NCI-H774 (cell line): ENCODE results near the gene GGA2.
"Not testable (repeated sequence)": the region's sequence is repeated elsewhere in the genome, so short reads cannot be mapped to it uniquely, and the experiment has no call there.

ENCODE experiments used
- DNase-seq: peaks from one replicate; lab custom pipeline; 2025; lab: John Stamatoyannopoulos, UW

GGA2 gene

DNA sequence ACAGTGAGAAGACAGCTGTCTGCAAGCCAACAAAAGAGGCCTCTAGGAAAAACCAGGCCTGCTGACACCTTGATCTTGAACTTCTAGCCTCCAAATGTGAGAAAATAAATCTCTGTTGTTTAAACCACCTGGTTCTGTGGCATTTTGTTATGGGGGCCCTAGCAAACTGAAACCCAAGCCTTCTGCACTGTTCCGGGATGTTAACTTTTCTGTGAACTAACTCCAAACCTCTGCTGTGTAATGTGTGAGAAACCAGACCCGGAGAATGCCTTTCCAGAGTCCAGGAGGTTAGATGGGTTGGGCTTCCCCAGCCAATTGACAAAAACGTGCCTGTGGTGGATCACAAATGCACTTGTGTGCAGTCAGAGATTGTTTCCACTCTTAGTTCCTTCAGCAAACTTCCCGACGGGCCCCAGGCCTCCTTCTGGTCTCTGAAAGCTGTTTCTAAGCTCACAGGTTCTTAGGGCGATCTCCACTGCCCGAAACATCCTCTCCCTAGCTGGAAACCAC is 13.6 kb upstream of the GGA2 start:
- DNase-seq: no peak

DNA sequence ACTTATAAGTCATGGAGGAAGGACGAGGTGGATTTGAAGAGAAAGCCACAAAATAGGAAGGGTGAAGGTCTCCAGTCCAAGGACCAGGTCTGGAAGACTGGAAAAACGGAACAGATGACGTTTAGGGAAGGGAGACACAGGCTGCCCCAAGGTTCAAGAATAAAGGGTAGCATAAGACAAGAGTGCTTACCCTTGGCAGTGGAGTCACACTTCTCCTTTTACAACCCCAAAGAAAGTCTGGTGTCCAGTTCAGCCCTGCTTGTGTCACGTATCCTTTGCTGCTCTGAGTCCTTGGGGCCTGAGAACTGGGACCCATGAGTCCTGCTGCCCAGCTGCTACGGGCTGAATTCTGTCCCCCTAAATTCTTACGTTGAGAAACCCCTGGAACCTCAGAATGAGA is 13.0 kb upstream of the GGA2 start:
- no peak for DNase-seq

DNA sequence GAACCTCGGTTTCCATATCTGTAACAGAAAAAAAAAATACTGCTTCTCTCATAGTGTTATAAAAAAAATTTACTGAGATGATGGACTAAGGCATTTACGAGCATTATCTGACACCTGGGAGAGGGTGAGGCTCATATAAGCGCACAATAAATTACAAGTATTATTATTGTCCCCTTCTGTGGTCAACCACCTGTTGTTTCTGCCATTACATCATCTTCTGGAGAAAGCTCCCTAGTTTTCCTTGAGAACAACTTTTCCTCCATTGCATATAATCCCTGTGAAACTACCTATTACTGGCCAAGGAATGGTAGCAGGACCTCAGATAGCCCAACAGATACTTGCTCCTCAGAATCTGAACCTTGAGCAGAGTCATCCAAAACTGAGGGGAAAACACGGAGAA is 11.7 kb upstream of the GGA2 start:
- DNase-seq: no peak

DNA sequence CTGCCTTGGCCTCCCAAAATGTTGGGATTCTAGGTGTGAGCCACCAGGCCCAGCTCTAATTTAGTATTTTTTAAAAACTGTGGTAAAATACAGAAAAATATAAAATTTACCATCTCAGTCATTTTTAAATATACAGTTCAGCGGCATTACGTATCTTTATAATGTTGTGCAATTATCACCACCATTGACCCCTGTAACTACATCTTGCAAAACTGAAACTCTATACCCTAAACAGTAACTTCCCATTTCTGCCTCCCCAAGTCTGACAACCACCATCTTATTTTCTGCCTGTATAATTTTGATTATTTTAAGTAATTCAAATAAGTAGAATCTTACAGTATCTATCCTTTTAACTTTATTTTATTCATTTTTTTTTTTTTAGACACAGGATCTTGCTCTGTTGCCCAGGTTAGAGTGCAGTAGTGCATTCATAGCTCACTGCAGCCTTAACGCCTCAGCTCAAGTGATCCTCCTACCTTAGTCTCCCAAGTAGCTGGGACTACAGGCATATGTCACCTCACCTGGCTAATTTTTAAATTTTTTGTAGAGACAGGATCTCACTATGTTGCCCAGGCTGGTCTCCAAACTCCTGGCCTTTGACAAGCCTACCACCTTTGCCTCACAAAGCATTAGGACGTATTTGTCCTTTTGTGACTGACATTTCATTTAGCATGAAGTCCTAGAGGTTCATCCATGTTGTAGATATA is 10.9 kb upstream of the GGA2 start:
- no peak for DNase-seq

DNA sequence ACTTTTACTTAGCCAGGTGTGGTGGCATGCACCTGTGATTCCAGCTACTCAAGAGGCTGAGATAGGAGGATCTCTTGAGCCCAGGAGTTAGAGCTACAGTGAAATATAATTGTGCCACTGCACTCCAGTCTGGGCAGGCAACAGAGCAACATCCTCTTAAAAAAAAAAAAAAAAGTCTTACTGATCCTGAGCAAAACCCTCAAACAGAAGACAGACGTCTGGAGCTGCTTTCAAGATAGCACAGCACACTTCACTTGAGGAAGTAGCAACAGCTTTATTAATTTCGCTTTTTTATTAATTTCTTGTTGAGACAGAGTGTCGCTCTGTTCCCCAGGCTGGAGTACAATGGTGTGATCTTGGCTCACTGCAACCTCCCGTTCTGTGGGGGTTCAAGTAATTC is 10.2 kb upstream of the GGA2 start:
- no peak for DNase-seq

DNA sequence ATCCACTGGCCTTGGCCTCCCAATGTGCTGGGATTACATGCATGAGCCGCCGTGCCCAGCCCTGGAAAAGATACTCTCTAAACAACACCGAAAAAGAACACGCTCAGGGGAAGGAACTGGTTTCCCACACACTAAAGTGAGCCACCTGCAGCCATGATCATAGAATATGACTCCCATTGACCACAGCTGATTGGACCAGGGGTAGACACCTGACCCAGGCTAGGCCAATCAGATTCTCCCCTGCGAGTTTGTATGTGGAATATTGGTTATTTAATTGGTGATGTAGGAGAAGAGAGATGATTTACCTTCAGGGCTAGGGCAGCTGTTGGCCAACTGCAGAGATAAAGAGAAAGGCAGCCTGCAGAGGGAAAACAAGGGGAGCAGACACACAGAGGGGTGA is 9.0 kb upstream of the GGA2 start:
- DNase-seq: no peak

DNA sequence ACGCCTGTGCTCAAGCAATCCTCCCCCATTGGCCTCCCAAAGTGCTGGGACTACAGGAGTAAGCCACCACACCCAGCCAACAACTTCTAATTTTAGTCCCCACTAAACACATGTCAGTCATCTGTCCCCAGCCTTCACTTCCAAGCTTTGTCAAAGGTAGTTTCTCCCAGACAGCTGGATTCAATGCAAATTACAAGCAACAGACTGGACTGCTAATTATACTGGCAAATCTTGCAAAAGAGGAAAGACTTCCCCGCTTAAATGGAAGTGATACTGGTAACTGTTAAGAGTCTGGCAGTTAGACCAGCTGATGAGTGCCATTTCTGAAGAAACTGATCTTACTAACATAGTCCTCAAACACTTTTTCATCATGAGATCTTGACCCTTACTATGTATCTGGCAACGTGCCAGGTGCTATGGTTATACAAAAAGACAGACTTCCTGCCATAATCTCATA is 8.2 kb upstream of the GGA2 start:
- DNase-seq: no peak

DNA sequence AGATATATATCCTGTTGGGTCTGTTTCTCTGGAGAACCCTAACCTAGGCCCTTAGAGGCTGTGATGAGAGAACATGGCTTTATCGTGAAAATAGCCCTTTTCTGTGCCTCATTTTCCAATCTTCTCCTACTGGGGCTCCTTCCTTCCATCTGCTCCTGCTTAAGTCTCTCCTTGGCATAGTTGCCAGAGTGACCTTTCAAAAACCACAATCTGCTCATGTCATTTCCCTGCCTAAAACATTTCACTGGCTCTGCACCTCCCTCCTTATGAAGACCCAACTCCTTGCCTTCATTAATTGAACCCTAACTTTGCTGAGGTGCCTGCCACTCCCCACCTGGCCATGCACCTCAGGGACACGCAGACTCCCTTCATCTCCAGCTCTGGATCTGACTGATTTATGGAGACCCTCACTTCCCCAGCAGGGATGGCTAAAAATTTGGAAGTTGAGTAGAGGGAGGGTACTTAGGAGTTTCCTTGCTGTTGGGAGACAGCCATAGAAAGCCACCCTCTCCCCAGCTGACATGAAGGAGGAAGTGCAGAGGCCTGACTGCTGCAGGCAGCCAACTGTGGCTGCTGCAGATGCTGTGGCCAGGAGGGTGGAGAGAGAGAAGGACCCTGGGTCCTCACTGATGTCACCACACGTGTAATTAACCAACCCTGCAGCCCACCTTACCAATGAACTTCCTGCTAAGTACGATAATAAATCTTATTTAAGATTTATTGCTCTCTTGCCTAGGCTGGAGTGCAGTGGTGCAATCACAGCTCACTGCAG is 6.3 kb upstream of the GGA2 start:
- no peak for DNase-seq

DNA sequence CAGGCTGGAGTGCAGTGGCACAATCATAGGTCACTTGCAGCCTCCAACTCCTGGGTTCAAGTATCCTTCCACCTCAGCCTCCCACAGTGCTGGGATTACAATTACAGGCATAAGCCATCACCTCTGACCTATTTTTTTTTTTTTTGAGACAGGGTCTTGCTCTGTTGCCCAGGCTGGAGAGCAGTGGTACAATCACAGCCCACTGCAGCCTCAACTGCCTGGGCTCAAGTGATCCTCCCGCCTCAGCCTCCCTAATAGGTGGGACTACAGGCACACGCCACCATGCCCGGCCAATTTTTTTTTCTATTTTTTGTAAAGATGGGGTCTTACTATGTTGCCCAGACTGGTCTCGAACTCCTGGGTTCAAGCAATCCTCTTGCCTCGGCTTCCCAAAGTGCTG is 5.6 kb upstream of the GGA2 start:
- DNase-seq: no peak

DNA sequence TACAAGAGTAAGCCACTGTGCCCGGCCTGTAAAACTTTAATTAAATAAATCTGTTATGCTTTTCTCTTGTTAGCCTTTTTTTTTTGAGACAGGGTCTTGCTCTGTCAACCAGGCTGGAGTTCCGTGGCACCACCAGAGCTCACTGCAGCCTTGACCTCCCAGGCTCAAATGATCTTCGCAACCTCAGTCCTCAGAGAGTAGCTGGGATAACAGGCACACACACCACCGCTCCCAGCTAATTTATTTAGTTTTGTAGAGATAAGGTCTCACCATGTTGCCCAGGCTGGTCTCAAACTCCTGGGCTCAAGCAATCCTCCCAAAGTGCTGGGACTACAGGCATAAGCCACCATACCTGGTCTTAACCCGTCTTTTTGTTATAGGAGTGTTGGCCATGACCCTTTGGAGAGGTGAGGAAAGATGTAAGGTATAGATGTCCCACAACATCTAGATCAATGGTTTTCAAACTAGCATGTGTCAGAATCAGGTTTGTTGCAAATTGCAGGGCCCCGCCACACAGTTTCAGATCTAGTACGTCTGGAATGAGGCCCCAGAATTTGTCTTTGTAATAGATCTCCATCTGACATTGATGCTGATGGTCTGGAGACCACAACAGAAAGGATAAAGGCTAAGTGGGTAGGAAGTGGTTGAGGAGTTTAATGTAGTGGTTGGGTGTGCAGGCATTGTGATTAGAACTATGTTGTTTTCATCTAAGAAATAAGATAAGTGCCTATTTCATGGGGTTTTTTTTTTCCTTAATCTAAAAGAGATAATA is 4.3 kb upstream of the GGA2 start:
- no peak for DNase-seq

DNA sequence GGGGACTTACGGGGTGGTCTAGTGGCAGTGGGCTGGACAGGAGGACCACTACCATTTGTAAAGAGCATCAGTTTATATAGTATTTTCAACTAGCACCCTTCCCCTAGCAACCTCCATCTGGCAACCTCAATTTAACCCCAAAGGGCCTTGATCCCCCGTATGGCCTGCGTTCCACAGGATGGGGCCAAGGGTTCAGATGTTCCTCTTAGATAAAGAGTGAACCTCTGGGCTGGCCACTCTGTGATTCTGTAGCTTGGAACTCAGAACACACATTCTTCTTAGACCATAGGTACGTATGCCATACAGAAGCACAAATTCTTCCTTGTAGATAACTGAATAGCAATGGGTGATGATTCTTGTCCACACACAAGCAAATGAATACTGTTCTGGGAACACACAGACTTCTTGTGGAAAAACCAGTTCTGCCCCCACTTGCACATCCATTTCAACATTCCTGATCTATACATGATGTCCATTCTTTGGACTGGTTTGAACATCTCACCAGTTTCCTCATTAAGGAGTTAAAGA is 1.9 kb upstream of the GGA2 start:
- no peak for DNase-seq

DNA sequence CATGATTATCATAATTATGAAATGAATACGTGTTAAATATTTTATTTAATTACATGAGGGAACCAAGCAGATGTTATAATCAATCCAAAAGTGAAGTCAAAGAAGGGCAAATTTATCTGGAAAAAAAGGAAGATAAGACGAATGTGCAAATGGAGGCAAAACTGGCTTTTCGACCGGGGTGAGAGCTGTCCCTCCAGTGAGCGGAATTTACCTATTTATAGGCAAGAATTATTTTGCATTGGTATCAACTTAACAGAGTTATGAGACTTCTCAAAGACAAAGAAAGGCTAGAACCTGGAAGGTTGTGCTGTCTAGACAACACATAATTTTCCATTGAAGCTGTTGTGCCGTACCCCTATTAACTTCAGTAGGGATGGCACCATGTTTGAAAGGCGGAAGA is 1.4 kb upstream of the GGA2 start:
- no peak for DNase-seq

DNA sequence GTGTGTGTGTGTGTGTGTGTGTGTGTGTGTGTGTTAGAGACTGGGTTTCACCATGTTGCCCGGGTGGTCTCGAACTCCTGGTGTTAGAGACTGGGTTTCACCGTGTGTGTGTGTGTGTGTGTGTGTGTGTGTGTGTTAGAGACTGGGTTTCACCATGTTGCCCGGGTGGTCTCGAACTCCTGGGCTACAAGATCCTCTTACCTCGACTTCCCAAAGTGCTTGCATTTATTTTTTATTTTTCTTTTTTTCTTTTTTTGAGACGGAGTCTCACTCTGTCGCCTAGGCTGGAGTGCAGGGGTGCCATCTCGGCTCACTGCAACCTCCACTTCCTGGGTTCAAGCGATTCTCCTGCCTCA is 599 bp upstream of the GGA2 start:
- not testable (repeated sequence) for DNase-seq

DNA sequence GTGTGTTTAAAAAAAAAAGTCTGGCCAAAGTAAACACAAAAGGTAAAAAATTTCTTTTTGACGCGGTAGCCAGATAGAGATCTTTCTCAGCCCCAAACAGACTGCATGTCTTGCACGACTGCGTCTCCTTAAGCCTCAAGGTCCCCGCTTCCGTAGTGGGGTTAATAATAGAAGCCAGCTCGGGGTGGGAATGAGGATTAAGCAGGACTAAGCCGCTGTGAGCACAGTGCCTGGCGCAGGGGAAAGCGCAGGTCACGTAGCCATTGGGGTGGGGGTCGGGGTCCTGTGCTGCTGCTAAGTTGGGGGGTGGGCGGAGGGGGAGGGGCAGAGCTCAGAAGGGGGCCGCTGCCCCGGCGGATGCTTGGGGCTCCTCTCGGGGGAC is 521 bp downstream of the GGA2 start:
- no peak for DNase-seq

DNA sequence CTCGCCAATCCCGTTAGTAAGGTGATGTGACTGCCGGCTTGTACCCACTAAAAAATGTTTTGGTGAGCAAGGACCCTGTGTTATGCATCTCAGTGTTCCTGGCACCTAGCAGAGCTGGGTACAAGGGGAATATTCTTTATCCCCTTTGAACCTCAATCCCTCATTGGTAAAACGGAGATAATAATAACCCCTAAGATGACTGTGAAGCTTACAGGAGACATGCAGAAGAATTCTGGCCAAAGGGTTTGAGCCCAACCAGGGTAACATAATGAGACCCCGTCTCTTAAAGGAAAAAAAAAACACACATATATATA is 896 bp downstream of the GGA2 start:
- no peak for DNase-seq

DNA sequence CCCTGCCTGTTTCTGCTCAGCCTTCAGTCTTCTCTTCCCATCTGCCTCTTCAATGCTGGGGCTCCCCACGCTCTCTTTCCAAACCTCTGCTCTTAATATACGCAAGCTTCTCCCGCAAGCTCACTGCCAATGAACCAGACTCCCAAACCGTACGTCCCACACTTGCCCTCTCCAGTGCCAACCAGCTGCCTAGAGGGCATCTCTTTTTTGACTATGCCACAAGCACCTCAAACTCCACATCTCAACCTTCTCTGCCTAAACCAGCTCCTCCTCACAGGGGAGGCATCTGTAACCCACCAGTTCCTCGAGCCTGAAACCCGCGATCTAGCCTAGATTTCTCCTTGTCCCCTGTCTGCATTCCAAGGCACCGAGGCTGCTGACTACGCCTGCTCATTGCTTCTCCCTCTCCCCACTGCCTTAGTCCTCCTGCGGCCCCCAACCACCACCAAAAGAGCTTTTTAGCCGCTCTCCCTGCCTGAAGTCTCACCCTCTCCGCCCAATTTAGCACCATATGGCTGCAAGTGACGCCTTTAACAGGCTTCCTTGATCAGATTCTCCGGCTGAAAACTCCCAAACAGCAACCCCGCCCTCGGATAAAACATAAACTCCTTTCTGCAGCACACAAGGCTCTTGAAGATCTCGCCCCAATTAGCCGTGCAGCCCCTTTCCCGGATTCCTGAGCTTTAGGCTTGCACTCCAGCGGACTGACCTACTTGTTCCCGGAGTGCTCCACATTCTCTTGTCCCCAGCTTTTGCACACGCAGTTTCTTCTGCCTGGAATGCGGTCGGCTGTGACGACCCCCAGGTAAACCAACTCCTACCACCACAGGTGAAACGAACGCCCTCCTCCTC is 1.5 kb downstream of the GGA2 start:
- DNase-seq: no peak

DNA sequence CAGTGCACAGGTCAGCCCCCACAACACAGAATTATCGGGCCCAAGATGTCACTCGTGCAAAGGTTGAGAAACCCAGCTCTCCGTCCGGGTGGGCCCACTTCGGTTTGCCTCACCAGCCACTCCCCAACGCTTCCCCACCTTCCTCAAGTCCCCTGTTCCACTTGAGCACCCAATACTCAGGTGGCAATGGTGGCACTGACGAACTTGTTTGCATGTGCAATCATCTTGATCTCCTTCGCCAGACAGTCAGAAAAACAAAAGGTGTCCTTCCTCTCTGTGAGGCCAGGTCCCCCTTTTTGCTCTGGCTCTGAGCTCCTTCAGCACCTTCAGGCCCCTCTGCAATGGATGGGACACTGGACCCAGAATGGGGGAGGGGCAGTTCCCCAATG is 3.7 kb downstream of the GGA2 start:
- DNase-seq: no peak

DNA sequence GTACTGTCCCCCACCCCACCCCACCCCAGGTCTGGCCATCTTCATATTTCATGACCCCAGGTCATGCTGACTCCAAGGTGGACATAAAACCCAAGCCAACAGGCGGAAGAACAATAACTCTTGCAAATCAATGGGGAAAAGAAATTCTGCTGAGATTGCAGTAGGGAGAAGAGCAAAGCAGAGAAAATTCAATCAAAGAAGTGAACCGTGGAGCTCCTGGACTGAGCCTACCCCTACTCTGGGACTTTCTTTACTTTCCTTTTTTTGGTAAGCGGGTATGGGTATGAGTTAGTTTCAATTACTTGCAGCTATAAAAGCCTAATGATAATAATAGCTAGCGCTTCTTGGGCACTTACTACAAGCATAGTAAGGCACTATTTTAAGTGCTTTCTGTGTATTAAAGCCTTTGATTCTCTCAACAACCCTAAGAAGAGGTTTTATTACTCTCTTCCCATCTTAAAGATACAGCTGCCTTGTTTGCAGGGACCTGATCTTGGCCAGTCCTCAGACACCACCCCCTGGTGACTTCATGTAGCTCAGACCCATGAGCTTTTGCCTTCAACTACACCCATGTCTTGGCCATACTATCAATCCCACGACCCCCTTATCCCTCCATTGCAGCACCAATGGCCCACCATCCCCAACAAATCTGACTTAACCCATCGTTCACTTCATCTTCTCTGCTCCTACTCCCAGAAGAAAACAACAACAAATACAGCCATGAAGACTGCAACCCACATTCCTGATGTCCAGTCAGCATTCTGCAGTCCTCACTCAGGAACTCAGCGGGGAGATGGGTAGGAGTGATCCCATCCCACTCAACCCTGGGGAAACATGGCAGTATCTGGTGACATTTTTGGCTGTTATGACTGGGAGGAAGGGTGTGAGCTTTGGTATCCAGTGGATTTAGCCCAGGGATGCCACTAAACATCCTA is 4.4 kb downstream of the GGA2 start:
- DNase-seq: no peak

DNA sequence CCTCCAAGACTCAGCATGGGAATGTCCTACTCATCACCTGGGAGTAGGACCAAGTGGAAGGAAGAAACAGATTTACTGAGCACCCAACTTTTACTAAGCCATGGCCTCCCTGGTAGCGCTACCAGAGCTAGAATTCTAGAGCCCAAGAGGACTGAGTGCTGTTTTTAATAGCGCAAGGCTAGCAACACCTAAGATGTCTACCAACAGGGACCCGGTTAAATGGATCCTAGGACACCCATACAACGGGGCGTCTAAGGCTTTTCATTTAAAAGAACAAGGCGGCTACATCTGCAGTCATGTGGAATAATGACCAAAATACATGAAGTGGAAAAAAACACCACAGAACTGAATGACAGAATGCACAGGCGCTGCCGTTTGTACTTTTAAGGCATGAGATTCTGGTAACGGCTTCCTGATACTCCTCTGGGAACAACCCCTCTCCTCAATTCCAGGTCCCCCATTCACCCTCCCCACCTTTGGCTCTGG is 5.1 kb downstream of the GGA2 start:
- no peak for DNase-seq

DNA sequence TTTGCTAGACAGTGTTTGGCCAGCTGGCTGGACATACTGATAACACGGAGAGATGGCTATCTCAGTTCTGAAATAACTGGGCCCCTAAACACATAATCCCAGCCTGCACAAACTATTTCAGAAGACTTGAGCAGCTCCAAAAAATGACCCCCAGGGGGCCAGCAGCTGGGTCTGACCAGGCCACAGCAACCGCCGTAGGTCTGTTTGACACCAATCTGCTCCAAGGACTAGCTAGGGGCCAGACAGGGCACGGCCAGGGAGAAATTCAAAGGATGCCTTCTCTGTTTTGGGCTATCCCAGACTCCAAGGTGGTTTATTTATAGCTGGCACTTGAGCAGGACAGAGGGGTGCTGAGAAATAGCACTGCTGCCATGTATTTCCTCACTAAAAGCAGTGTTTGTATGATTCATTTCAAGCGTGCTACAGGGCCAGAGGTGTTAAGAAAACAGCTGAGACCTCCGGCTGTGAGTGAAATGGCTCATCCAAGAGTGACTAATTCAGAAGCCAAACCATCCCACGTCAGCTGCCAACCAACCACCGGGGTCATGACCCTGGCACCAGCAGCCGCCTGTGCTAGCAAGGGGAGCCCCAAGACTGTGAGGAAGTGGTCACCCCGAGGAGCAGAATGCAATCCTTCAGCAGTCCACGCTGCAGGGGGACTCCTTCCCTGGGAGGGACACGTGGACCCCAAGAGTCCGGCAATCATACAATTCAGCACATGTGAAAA is 5.7 kb downstream of the GGA2 start:
- no peak for DNase-seq
